G401 (cell line): ENCODE data around the gene DIO3. TPM values are rescaled to one million over a fixed set of nuclear protein-coding genes. Genes with fewer than 3 reads are reported as not detected.

Experiments
- DNase-seq: peaks from one replicate; pipeline ENCODE4 v3.0.0-alpha.2; 2015; ENCODE audit warnings: low spot score
- in situ Hi-C: cut with HindIII; loops from 2 replicates; pipeline ENCODE4 v1.10.0; 2016; ENCODE audit warnings: low sequenced_read_pairs, mixed read lengths
- total RNA-seq: library from RNA; depleted of rRNA; stranded (reverse); fragments of >200 nt; shearing (Covaris generic); gene quantifications from 2 replicates; pipeline ENCODE4 v1.2.3, GENCODE V29; 2014; rRNA removed

DIO3 gene
- total RNA-seq, 1 experiment from 2014 or later, result not detected

DNA sequence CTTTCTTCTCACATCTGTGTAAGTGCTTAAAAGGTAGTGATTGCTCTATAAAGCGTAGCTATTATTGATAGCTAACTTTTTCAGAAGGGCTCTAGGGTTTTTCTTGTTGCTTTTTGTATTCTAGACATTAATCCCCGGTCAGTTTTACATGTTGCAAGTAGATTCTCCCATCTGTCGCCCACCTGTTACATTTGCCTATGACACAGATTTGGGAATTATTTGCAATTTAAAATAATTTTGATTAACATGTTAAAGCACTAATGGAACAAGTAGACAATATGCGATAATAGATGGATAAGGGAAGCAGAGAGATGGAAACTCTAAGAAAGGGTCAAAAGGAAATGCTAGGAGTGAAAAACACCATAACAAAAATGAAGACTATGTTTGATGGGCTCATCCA lies 44.5 kb downstream of the DIO3 start:
- no peak for DNase-seq
- in situ Hi-C loops, result no loop called here

Other genes with a start within 250 kb of the DIO3 start
- gene PPP2R5C, start 200.2 kb downstream of the DIO3 start, total RNA-seq, result 93.7 and 118 TPM in 2 replicates